LHCN-M2 (cell line): ENCODE data around the gene SYNPO2. TPM values are rescaled to one million over a fixed set of nuclear protein-coding genes. Genes with fewer than 3 reads are reported as not detected.
"Not testable (repeated sequence)": the region's sequence is repeated elsewhere in the genome, so short reads cannot be mapped to it uniquely, and the experiment has no call there.

Experiments
- DNase-seq: peaks from one replicate; pipeline ENCODE4 v3.0.0-alpha.2; 2012; ENCODE audit warnings: low read depth
- total RNA-seq: library from RNA; depleted of rRNA; stranded (reverse); fragments of >200 nt; gene quantifications from 2 replicates; pipeline ENCODE4 v1.2.3, GENCODE V29; 2014

Gene SYNPO2
- total RNA-seq, 1 experiment from 2014 or later: 69.7 TPM

GRCh38 chr4:119032921-119033685 lies 144.4 kb downstream of the SYNPO2 start:
- DNase-seq: no peak

- DNase-seq: peak; percentile 62
Measured at GRCh38 chr4:119034276-119035008, 145.8 kb downstream of the SYNPO2 start.

GRCh38 chr4:119035951-119036737 lies 147.5 kb downstream of the SYNPO2 start:
- DNase-seq: peak; percentile 63

GRCh38 chr4:119037709-119038108 lies 149.1 kb downstream of the SYNPO2 start:
- no peak for DNase-seq

GRCh38 chr4:119038116-119038841 lies 149.6 kb downstream of the SYNPO2 start:
- DNase-seq: peak; percentile 79

GRCh38 chr4:119039160-119039559 lies 150.5 kb downstream of the SYNPO2 start:
- no peak for DNase-seq

DNA sequence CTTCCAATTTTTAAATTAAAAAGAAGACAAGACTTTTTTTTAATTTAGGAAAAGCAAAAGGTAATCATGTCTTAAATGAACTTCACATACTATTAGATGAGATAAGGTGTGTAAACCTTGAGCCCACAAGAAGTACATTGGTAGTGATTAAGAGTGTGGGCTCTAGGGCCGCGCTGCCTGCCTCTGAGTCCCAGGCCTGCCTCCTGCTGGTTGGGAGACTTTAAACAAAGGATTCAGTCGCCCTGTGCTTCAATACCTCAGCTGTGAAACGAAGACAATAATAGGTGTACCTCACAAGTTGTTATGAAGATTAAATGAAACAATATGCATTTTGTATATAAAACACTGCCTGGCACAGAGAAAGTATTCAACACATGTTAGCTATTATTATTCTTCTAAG lies 151.1 kb downstream of the SYNPO2 start:
- peak; percentile 48 for DNase-seq

DNA sequence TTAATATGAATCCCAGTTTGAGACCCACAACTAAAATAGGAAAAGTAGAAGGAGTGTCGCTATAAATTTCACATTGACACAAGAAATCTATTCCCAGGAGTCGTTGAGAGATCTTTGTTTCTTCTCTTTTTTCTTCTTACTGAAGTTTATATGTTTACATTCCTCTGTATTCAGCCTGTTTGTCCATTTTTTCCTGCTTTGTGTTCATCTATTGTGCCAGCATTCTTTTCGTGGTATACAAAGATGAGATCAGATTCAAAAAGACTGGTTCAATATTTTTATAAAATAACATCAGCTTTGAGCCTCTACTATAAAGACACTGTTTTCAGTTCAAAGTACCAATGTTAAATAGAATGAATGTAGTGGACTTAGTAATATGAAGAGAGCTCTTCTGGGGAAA lies 151.6 kb downstream of the SYNPO2 start:
- no peak for DNase-seq

- peak; percentile 97 for DNase-seq
Measured at GRCh38 chr4:119040694-119041185, 152.1 kb downstream of the SYNPO2 start.

- no peak for DNase-seq
Measured at GRCh38 chr4:119041396-119041795, 152.7 kb downstream of the SYNPO2 start.

GRCh38 chr4:119041951-119042560 lies 153.4 kb downstream of the SYNPO2 start:
- DNase-seq: peak; percentile 90

GRCh38 chr4:119046263-119046662 lies 157.6 kb downstream of the SYNPO2 start:
- DNase-seq: peak; percentile 78

DNA sequence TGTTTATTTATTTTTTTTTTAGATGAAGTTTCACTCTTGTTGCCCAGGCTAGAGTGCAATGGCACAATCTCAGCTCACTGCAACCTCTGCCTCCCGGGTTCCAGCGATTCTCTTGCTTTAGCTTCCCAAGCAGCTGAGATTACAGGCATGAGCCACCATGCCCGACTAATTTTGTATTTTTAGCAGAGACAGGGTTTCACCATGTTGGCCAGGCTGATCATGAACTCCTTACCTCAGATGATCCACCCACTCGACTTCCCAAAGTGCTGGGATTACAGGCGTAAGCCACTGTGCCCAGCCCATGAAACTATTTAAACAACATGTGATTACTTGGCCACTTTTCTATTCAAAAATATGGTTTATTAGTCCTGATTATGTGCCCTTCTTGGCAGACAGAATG lies 158.4 kb downstream of the SYNPO2 start:
- not testable (repeated sequence) for DNase-seq

- no peak for DNase-seq
Measured at GRCh38 chr4:119048446-119048845, 159.8 kb downstream of the SYNPO2 start.

DNA sequence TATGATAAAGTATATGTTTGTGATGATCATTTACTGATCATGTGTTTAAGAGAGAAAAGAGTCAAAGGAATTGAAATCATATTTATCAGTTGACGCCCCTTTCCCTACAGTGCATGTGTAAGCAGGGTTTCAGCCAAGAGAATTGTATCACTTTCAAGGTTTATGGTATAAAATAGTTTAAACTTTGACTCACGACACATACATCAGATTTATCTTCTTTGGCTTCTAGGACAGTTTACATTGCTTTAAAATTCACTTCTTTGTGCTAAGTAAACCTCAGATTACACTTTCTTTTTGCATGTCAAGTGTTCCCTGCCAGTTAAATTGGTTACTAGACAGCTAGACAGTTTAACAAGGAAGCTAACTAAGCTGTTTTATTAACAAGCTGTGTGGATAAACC lies 160.7 kb downstream of the SYNPO2 start:
- DNase-seq: no peak

- no peak for DNase-seq
Measured at GRCh38 chr4:119050527-119051090, 162.0 kb downstream of the SYNPO2 start.

DNA sequence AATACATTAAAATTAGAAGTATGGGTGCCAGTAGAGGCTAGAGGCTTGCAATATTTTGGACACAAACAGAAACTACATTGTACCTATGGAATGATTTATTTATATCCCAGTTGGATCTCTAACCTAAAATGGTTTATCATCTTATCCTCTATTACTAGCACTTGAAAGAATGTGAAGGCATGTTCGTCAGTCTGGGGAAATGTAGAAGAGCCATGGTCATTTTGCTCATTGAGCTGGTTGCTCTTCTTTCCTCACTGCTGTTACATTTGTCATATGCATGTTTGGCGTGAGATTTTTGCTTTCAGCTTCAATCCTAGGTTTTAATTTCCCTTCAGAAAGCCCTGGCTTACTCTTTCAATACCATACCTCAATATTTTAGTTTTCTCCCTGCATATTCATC lies 164.6 kb downstream of the SYNPO2 start:
- DNase-seq: no peak

GRCh38 chr4:119053997-119054396 lies 165.3 kb downstream of the SYNPO2 start:
- no peak for DNase-seq

DNA sequence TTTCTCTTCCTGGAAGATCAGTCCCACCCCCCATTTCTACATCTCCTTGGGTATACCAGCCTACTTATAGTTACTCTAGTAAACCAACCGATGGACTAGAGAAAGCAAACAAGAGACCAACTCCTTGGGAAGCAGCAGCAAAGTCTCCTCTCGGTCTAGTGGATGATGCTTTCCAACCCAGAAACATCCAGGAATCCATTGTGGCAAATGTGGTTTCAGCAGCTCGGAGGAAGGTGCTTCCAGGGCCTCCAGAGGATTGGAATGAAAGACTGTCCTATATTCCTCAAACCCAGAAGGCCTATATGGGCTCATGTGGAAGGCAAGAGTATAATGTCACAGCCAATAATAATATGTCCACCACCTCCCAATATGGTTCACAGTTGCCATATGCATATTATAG lies 168.8 kb downstream of the SYNPO2 start:
- no peak for DNase-seq

- DNase-seq: peak; percentile 72
Measured at GRCh38 chr4:119059221-119059620, 170.6 kb downstream of the SYNPO2 start.
